ENCODE results near the gene METTL9.
"Not testable (repeated sequence)": the region's sequence is repeated elsewhere in the genome, so short reads cannot be mapped to it uniquely, and the experiment has no call there.

The METTL9 gene

GRCh38 chr16:21599122-21600030 lies at the start of gene METTL9:
METTL9 (plus strand) TSS chr16:21599577; CDS start chr16:21599734, 157 bp downstream.
- DNase-seq (ENCODE audit: low read depth) = peak; percentile 70

GRCh38 chr16:21549975-21550374 lies 49.4 kb upstream of the METTL9 start:
- DNase-seq (ENCODE audit: low read depth) = not testable (repeated sequence)

- DNase-seq (ENCODE audit: low read depth) = not testable (repeated sequence)
Observed at GRCh38 chr16:21550435-21550834, 48.9 kb upstream of the METTL9 start.

GRCh38 chr16:21551076-21551475 lies 48.3 kb upstream of the METTL9 start:
- not testable (repeated sequence) for DNase-seq (ENCODE audit: low read depth)

GRCh38 chr16:21551600-21551999 lies 47.8 kb upstream of the METTL9 start:
- not testable (repeated sequence) for DNase-seq (ENCODE audit: low read depth)

- not testable (repeated sequence) for DNase-seq (ENCODE audit: low read depth)
Observed at GRCh38 chr16:21553481-21554296, 45.7 kb upstream of the METTL9 start.

- peak; percentile 20 for DNase-seq (ENCODE audit: low read depth)
Observed at GRCh38 chr16:21554795-21555585, 44.4 kb upstream of the METTL9 start.

GRCh38 chr16:21555621-21556020 lies 43.8 kb upstream of the METTL9 start:
- not testable (repeated sequence) for DNase-seq (ENCODE audit: low read depth)

- not testable (repeated sequence) for DNase-seq (ENCODE audit: low read depth)
Observed at GRCh38 chr16:21556026-21556595, 43.3 kb upstream of the METTL9 start.

- not testable (repeated sequence) for DNase-seq (ENCODE audit: low read depth)
Observed at GRCh38 chr16:21556651-21557241, 42.6 kb upstream of the METTL9 start.

- DNase-seq (ENCODE audit: low read depth) = no peak
Observed at GRCh38 chr16:21560462-21560861, 38.9 kb upstream of the METTL9 start.

- no peak for DNase-seq (ENCODE audit: low read depth)
Observed at GRCh38 chr16:21563676-21564075, 35.7 kb upstream of the METTL9 start.

GRCh38 chr16:21564367-21564766 lies 35.0 kb upstream of the METTL9 start:
- DNase-seq (ENCODE audit: low read depth) = not testable (repeated sequence)

- no peak for DNase-seq (ENCODE audit: low read depth)
Observed at GRCh38 chr16:21565507-21565860, 33.9 kb upstream of the METTL9 start.

- DNase-seq (ENCODE audit: low read depth) = no peak
Observed at GRCh38 chr16:21565861-21566669, 33.3 kb upstream of the METTL9 start.

GRCh38 chr16:21566891-21567414 lies 32.4 kb upstream of the METTL9 start:
- no peak for DNase-seq (ENCODE audit: low read depth)

- not testable (repeated sequence) for DNase-seq (ENCODE audit: low read depth)
Observed at GRCh38 chr16:21567496-21567895, 31.9 kb upstream of the METTL9 start.

GRCh38 chr16:21568502-21569189 lies 30.7 kb upstream of the METTL9 start:
- no peak for DNase-seq (ENCODE audit: low read depth)

- DNase-seq (ENCODE audit: low read depth) = no peak
Observed at GRCh38 chr16:21570676-21571017, 28.7 kb upstream of the METTL9 start.

GRCh38 chr16:21573506-21573905 lies 25.9 kb upstream of the METTL9 start:
- not testable (repeated sequence) for DNase-seq (ENCODE audit: low read depth)

Measured in HS-5 (cell line).